HG02610 (cell line): Measurements from ENCODE around the gene DPYD.

Experiments used
- ATAC-seq: cut with Tn5 transposase; IDR thresholded peaks from one replicate; pipeline ENCODE4 v1.9.1; 2021; ENCODE audit warnings: mild to moderate bottlenecking, moderate library complexity; ENCODE audit not compliant: unreplicated experiment

Gene DPYD

GRCh38 chr1:97119260-97120158 is 801.3 kb downstream of the DPYD start:
- ATAC-seq, result no peak

GRCh38 chr1:97114842-97115241 is 806.0 kb downstream of the DPYD start:
- ATAC-seq, result no peak

- no peak for ATAC-seq
Observed at GRCh38 chr1:97112442-97112841, 808.4 kb downstream of the DPYD start.

GRCh38 chr1:97108179-97108578 is 812.7 kb downstream of the DPYD start:
- ATAC-seq, result no peak

GRCh38 chr1:97105531-97105930 is 815.3 kb downstream of the DPYD start:
- no peak for ATAC-seq

GRCh38 chr1:97101509-97101908 is 819.3 kb downstream of the DPYD start:
- ATAC-seq, result no peak

GRCh38 chr1:97097404-97097925 is 823.4 kb downstream of the DPYD start:
- no peak for ATAC-seq

GRCh38 chr1:97095764-97096163 is 825.1 kb downstream of the DPYD start:
- no peak for ATAC-seq

GRCh38 chr1:97094247-97094972 is 826.4 kb downstream of the DPYD start:
- ATAC-seq, result no peak

GRCh38 chr1:97093741-97094140 is 827.1 kb downstream of the DPYD start:
- no peak for ATAC-seq

- ATAC-seq, result no peak
Observed at GRCh38 chr1:97092824-97093223, 828.0 kb downstream of the DPYD start.

- no peak for ATAC-seq
Observed at GRCh38 chr1:97091679-97092078, 829.2 kb downstream of the DPYD start.

- ATAC-seq, result no peak
Observed at GRCh38 chr1:97091263-97091662, 829.6 kb downstream of the DPYD start.

GRCh38 chr1:97090725-97091124 is 830.1 kb downstream of the DPYD start:
- no peak for ATAC-seq

- no peak for ATAC-seq
Observed at GRCh38 chr1:97089173-97089572, 831.7 kb downstream of the DPYD start.

- no peak for ATAC-seq
Observed at GRCh38 chr1:97088391-97088790, 832.4 kb downstream of the DPYD start.

- no peak for ATAC-seq
Observed at GRCh38 chr1:97084546-97084945, 836.3 kb downstream of the DPYD start.

GRCh38 chr1:97082160-97082848 is 838.5 kb downstream of the DPYD start:
- no peak for ATAC-seq

- ATAC-seq, result no peak
Observed at GRCh38 chr1:97078872-97079271, 842.0 kb downstream of the DPYD start.

GRCh38 chr1:97077221-97077620 is 843.6 kb downstream of the DPYD start:
- ATAC-seq, result no peak

- ATAC-seq, result no peak
Observed at GRCh38 chr1:97074771-97075170, 846.1 kb downstream of the DPYD start.
